Erythroblast (primary cell): ENCODE measurements around the gene NPM1.

ENCODE experiments used
- GATA1 ChIP-seq: IDR thresholded peaks from 2 replicates; pipeline ENCODE4 v1.6.1; 2011; ENCODE audit warnings: low read depth, mild to moderate bottlenecking, control low read depth, low read length, moderate library complexity
- POLR2A ChIP-seq: IDR thresholded peaks from 2 replicates; pipeline ENCODE4 v1.6.1; 2011; ENCODE audit warnings: mild to moderate bottlenecking, low read length

- no peak for TF ChIP-seq POLR2A
- no peak for TF ChIP-seq GATA1
Measured at GRCh38 chr5:171434874-171435273, 47.2 kb downstream of the NPM1 start.
